ENCODE results near the gene PROSER2.

DNA sequence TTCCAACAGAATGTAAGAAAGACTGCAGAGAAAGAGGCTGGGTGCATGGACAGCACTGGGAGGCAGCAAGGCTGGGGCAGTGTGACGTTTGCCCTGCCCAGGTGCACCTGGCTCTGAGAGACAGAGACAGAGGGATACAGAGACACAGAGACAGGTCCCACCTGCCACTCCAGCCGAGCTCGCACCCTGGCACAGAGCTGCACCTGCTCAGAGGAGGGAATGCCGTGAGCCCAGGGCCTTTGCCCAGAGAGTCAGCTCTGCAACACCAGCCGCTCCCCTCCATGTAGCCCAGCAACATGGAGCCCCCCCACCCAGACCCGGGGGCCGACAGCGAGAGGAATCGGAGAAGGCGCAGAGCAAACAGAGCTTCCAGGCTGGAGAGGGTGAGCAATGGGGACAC, 35.3 kb upstream of the PROSER2 start:
- TF ChIP-seq, protein P1, sequence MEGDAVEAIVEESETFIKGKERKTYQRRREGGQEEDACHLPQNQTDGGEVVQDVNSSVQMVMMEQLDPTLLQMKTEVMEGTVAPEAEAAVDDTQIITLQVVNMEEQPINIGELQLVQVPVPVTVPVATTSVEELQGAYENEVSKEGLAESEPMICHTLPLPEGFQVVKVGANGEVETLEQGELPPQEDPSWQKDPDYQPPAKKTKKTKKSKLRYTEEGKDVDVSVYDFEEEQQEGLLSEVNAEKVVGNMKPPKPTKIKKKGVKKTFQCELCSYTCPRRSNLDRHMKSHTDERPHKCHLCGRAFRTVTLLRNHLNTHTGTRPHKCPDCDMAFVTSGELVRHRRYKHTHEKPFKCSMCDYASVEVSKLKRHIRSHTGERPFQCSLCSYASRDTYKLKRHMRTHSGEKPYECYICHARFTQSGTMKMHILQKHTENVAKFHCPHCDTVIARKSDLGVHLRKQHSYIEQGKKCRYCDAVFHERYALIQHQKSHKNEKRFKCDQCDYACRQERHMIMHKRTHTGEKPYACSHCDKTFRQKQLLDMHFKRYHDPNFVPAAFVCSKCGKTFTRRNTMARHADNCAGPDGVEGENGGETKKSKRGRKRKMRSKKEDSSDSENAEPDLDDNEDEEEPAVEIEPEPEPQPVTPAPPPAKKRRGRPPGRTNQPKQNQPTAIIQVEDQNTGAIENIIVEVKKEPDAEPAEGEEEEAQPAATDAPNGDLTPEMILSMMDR (IDR thresholded peaks at IDR 0.05), result no peak
- no peak for TF ChIP-seq POLR2A (IDR thresholded peaks at IDR 0.05)

All from Peyer's patch (tissue), 4 donors.